ENCODE data around the gene SLAMF1. TPM values are rescaled to one million over a fixed set of nuclear protein-coding genes. Genes with fewer than 3 reads are reported as not detected.
A peak's percentile ranks its signal among the peaks of the same experiment; 100 is the strongest.

The SLAMF1 gene
- total RNA-seq, 5 donors from 2014 or later (not counting 1 experiment from before 2014, with no cell fraction given): 19.4 to 38.7 (median 30.7) TPM

GRCh38 chr1:160605792-160606479, 40.9 kb downstream of the SLAMF1 start:
- Histone ChIP-seq H3K4me1 (ENCODE audit: control insufficient read depth in 1 of 2, extremely low read depth in 1 of 2, insufficient read depth in 2 of 2, low read length in 2 of 2) (peaks cover 6 to 26% of the 10 kb centered on the region in 2 experiments), H3K4me3 (ENCODE audit: control insufficient read depth in 1 of 2, extremely low read depth in 1 of 2, low read length in 1 of 2) (no peak overlapping the region), H3K27ac (ENCODE audit: low read length) (no peak overlapping the region), H3K27me3 (replicated peaks in 1 of 2; ENCODE audit: control insufficient read depth in 2 of 2, extremely low read depth in 1 of 2, insufficient read depth in 2 of 2, low read length in 1 of 2) (no peaks in the 10 kb centered on the region), H3K9me3 (peaks cover 4% of the 10 kb centered on the region), H3K36me3 (ENCODE audit: control insufficient read depth in 2 of 2, extremely low read depth in 1 of 2, insufficient read depth in 1 of 2, low read length in 1 of 2) (peaks cover 0 to 28% of the 10 kb centered on the region in 2 donors)
- H3K4me3 Mint-ChIP-seq: peak overlapping the region in 1 of 3 donors; percentile 60
- H3K9me3 Mint-ChIP-seq: peaks cover 13 to 35% (median 22%) of the 10 kb centered on the region in 3 donors
- DNase-seq (no peak), ATAC-seq (replicated peaks in 1 of 4) (no peak)
- peaks cover 49% of the 10 kb centered on the region for H3K36me3 Mint-ChIP-seq
- H3K27me3 Mint-ChIP-seq: no peaks in the 10 kb centered on the region
- ChIA-PET CTCF (interaction anchor here (0.6 to 2.7 kb wide), 19 partner anchors 25 to 255 kb away, joined by 3 to 15 read pairs (median 4); no protein-coding TSS in a partner anchor), POLR2A (interaction anchor here in 1 of 2 donors (0.6 kb wide), 1 partner anchor 415 kb away, joined by 3 read pairs; no protein-coding TSS in a partner anchor)
- H3K27ac Mint-ChIP-seq: peak overlapping the region; percentile 88 to 90
- WGBS (ENCODE audit: insufficient coverage): 67% methylated on average over 3 of the region's 4 CpGs
- H3K4me1 Mint-ChIP-seq: peaks cover 25 to 46% (median 45%) of the 10 kb centered on the region in 3 donors

GRCh38 chr1:160605205-160605604, 41.6 kb downstream of the SLAMF1 start:
- Histone ChIP-seq H3K4me1 (ENCODE audit: control insufficient read depth in 1 of 2, extremely low read depth in 1 of 2, insufficient read depth in 2 of 2, low read length in 2 of 2) (peaks cover 6 to 26% of the 10 kb centered on the region in 2 experiments), H3K27me3 (replicated peaks in 1 of 2; ENCODE audit: control insufficient read depth in 2 of 2, extremely low read depth in 1 of 2, insufficient read depth in 2 of 2, low read length in 1 of 2) (no peaks in the 10 kb centered on the region), H3K27ac (ENCODE audit: low read length) (no peak overlapping the region), H3K4me3 (ENCODE audit: control insufficient read depth in 1 of 2, extremely low read depth in 1 of 2, low read length in 1 of 2) (no peak overlapping the region), H3K36me3 (ENCODE audit: control insufficient read depth in 2 of 2, extremely low read depth in 1 of 2, insufficient read depth in 1 of 2, low read length in 1 of 2) (peaks cover 0 to 21% of the 10 kb centered on the region in 2 donors), H3K9me3 (peaks cover 4% of the 10 kb centered on the region)
- H3K4me3 Mint-ChIP-seq: no peak overlapping the region
- DNase-seq (no peak), ATAC-seq (replicated peaks in 1 of 4) (no peak)
- H3K27me3 Mint-ChIP-seq: no peaks in the 10 kb centered on the region
- peaks cover 13 to 40% (median 22%) of the 10 kb centered on the region in 3 donors for H3K9me3 Mint-ChIP-seq
- ChIA-PET POLR2A (interaction anchor here in 1 of 2 donors (0.6 kb wide), 1 partner anchor 416 kb away, joined by 3 read pairs; no protein-coding TSS in a partner anchor), CTCF (interaction anchor here in 1 of 2 donors (0.7 to 2.7 kb wide), 8 partner anchors 13 to 254 kb away, joined by 3 to 10 read pairs (median 4); no protein-coding TSS in a partner anchor)
- WGBS (ENCODE audit: insufficient coverage): 86% methylated on average over 2 of the region's 2 CpGs
- peaks cover 47% of the 10 kb centered on the region for H3K36me3 Mint-ChIP-seq
- peak overlapping the region in 1 of 2 donors; percentile 45 for H3K27ac Mint-ChIP-seq
- peaks cover 25 to 44% (median 40%) of the 10 kb centered on the region in 3 donors for H3K4me1 Mint-ChIP-seq

- Mint-ChIP-seq H3K4me1 (peaks cover 0 to 6% (median 0%) of the 10 kb centered on the region in 3 donors), H3K27me3 (no peaks in the 10 kb centered on the region), H3K9me3 (peaks cover 18 to 26% (median 19%) of the 10 kb centered on the region in 3 donors), H3K36me3 (peaks cover 23% of the 10 kb centered on the region), H3K27ac (peak overlapping the region in 1 of 2 donors; percentile 13), H3K4me3 (no peak overlapping the region)
- ATAC-seq (replicated peaks in 1 of 4) (no peak), DNase-seq (no peak)
- Histone ChIP-seq H3K27ac (ENCODE audit: low read length) (no peak overlapping the region), H3K4me3 (ENCODE audit: control insufficient read depth in 1 of 2, extremely low read depth in 1 of 2, low read length in 1 of 2) (no peak overlapping the region), H3K4me1 (ENCODE audit: control insufficient read depth in 1 of 2, extremely low read depth in 1 of 2, insufficient read depth in 2 of 2, low read length in 2 of 2) (no peaks in the 10 kb centered on the region), H3K36me3 (ENCODE audit: control insufficient read depth in 2 of 2, extremely low read depth in 1 of 2, insufficient read depth in 1 of 2, low read length in 1 of 2) (no peaks in the 10 kb centered on the region), H3K27me3 (replicated peaks in 1 of 2; ENCODE audit: control insufficient read depth in 2 of 2, extremely low read depth in 1 of 2, insufficient read depth in 2 of 2, low read length in 1 of 2) (no peaks in the 10 kb centered on the region), H3K9me3 (no peaks in the 10 kb centered on the region)
- ChIA-PET CTCF (interaction anchor here (0.7 to 1.1 kb wide), 3 partner anchors 11 to 154 kb away, joined by 3 to 4 read pairs (median 3); no protein-coding TSS in a partner anchor), POLR2A (interaction anchor here in 1 of 2 donors (0.5 to 1.6 kb wide), 2 partner anchors 12 to 460 kb away, joined by 3 read pairs; no protein-coding TSS in a partner anchor)
- no CpG with 5 or more reads among the region's 2 CpGs for whole genome bisulfite sequencing (ENCODE audit: insufficient coverage)
These were observed 49.1 kb downstream of the SLAMF1 start for GRCh38 chr1:160597705-160598104.

GRCh38 chr1:160597051-160597450, 49.8 kb downstream of the SLAMF1 start:
- ChIA-PET CTCF (interaction anchor here in 1 of 2 donors (1.1 kb wide), 1 partner anchor 153 kb away, joined by 3 read pairs; no protein-coding TSS in a partner anchor), POLR2A (interaction anchor here in 1 of 2 donors (0.5 to 1.6 kb wide), 2 partner anchors 11 to 461 kb away, joined by 3 read pairs; no protein-coding TSS in a partner anchor)
- no peaks in the 10 kb centered on the region for H3K27me3 Mint-ChIP-seq

GRCh38 chr1:160590488-160590887, 56.4 kb downstream of the SLAMF1 start:
- ChIA-PET CTCF (interaction anchor here in 1 of 2 donors (0.7 kb wide), 1 partner anchor 16 kb away, joined by 4 read pairs; no protein-coding TSS in a partner anchor), POLR2A (no interaction called here)
- DNase-seq (no peak), ATAC-seq (replicated peaks in 1 of 4) (no peak)
- Mint-ChIP-seq H3K9me3 (peaks cover 6 to 15% (median 12%) of the 10 kb centered on the region in 3 donors), H3K4me1 (peaks cover 11 to 13% (median 12%) of the 10 kb centered on the region in 3 donors), H3K4me3 (no peak overlapping the region), H3K27me3 (no peaks in the 10 kb centered on the region), H3K36me3 (peaks cover 13% of the 10 kb centered on the region), H3K27ac (no peak overlapping the region)
- Histone ChIP-seq H3K4me1 (ENCODE audit: control insufficient read depth in 1 of 2, extremely low read depth in 1 of 2, insufficient read depth in 2 of 2, low read length in 2 of 2) (no peaks in the 10 kb centered on the region), H3K27ac (ENCODE audit: low read length) (no peak overlapping the region), H3K27me3 (replicated peaks in 1 of 2; ENCODE audit: control insufficient read depth in 2 of 2, extremely low read depth in 1 of 2, insufficient read depth in 2 of 2, low read length in 1 of 2) (no peaks in the 10 kb centered on the region), H3K4me3 (ENCODE audit: control insufficient read depth in 1 of 2, extremely low read depth in 1 of 2, low read length in 1 of 2) (no peak overlapping the region), H3K9me3 (no peaks in the 10 kb centered on the region), H3K36me3 (ENCODE audit: control insufficient read depth in 2 of 2, extremely low read depth in 1 of 2, insufficient read depth in 1 of 2, low read length in 1 of 2) (no peaks in the 10 kb centered on the region)
- no CpG with 5 or more reads among the region's 1 CpG for WGBS (ENCODE audit: insufficient coverage)

More at GRCh38 chr1:160597051-160597450, 49.8 kb downstream of the SLAMF1 start:
- no peaks in the 10 kb centered on the region for H3K4me1 ChIP-seq (ENCODE audit: control insufficient read depth in 1 of 2, extremely low read depth in 1 of 2, insufficient read depth in 2 of 2, low read length in 2 of 2)
- Mint-ChIP-seq H3K27ac (no peak overlapping the region), H3K36me3 (peaks cover 21% of the 10 kb centered on the region), H3K4me3 (no peak overlapping the region), H3K9me3 (peaks cover 19 to 23% (median 22%) of the 10 kb centered on the region in 3 donors), H3K4me1 (peaks cover 0 to 6% (median 0%) of the 10 kb centered on the region in 3 donors)
- WGBS (ENCODE audit: insufficient coverage): 100% methylated on average over 1 of the region's 1 CpG
- no peak overlapping the region for H3K4me3 ChIP-seq (ENCODE audit: control insufficient read depth in 1 of 2, extremely low read depth in 1 of 2, low read length in 1 of 2)
- no peaks in the 10 kb centered on the region for H3K36me3 ChIP-seq (ENCODE audit: control insufficient read depth in 2 of 2, extremely low read depth in 1 of 2, insufficient read depth in 1 of 2, low read length in 1 of 2)
- ATAC-seq (replicated peaks in 1 of 4) (no peak), DNase-seq (no peak)
- H3K27me3 ChIP-seq (replicated peaks in 1 of 2; ENCODE audit: control insufficient read depth in 2 of 2, extremely low read depth in 1 of 2, insufficient read depth in 2 of 2, low read length in 1 of 2): no peaks in the 10 kb centered on the region
- H3K27ac ChIP-seq (ENCODE audit: low read length): no peak overlapping the region
- no peaks in the 10 kb centered on the region for H3K9me3 ChIP-seq

- H3K27ac ChIP-seq (ENCODE audit: low read length): no peak overlapping the region
- H3K4me1 ChIP-seq (ENCODE audit: control insufficient read depth in 1 of 2, extremely low read depth in 1 of 2, insufficient read depth in 2 of 2, low read length in 2 of 2): no peaks in the 10 kb centered on the region
- Mint-ChIP-seq H3K4me3 (no peak overlapping the region), H3K27me3 (no peaks in the 10 kb centered on the region), H3K4me1 (peaks cover 21 to 30% (median 26%) of the 10 kb centered on the region in 3 donors), H3K27ac (no peak overlapping the region), H3K36me3 (peaks cover 12% of the 10 kb centered on the region), H3K9me3 (peaks cover 0 to 8% (median 6%) of the 10 kb centered on the region in 3 donors)
- ATAC-seq (replicated peaks in 1 of 4) (no peak), DNase-seq (no peak)
- POLR2A ChIA-PET: no interaction called here
- WGBS (ENCODE audit: insufficient coverage): 100% methylated on average over 2 of the region's 6 CpGs
- CTCF ChIA-PET: no interaction called here
- H3K4me3 ChIP-seq (ENCODE audit: control insufficient read depth in 1 of 2, extremely low read depth in 1 of 2, low read length in 1 of 2): no peak overlapping the region
- no peaks in the 10 kb centered on the region for H3K36me3 ChIP-seq (ENCODE audit: control insufficient read depth in 2 of 2, extremely low read depth in 1 of 2, insufficient read depth in 1 of 2, low read length in 1 of 2)
- no peaks in the 10 kb centered on the region for H3K27me3 ChIP-seq (replicated peaks in 1 of 2; ENCODE audit: control insufficient read depth in 2 of 2, extremely low read depth in 1 of 2, insufficient read depth in 2 of 2, low read length in 1 of 2)
- H3K9me3 ChIP-seq: no peaks in the 10 kb centered on the region
These were observed 58.4 kb downstream of the SLAMF1 start for GRCh38 chr1:160588468-160588867.
